HEK293 (cell line): ENCODE measurements around the gene CELSR3.

Source experiments
- EGR2 ChIP-seq: fragments of 450-650 bp; formaldehyde crosslinking; IDR thresholded peaks from 2 replicates; pipeline ENCODE4 v1.5.1; 2016; ENCODE audit warnings: low read depth, missing biosample characterization, missing genetic modification characterization
- GFI1B ChIP-seq: fragments of 450-650 bp; formaldehyde crosslinking; IDR thresholded peaks from 2 replicates; pipeline ENCODE4 v1.5.1; 2016; ENCODE audit warnings: missing biosample characterization, missing genetic modification characterization
- GLIS2 ChIP-seq: fragments of 450-650 bp; formaldehyde crosslinking; IDR thresholded peaks from 2 replicates; pipeline ENCODE4 v1.5.1; 2016; ENCODE audit warnings: missing biosample characterization, missing genetic modification characterization
- MYNN ChIP-seq: fragments of 450-650 bp; formaldehyde crosslinking; IDR thresholded peaks from 2 replicates; pipeline ENCODE4 v1.5.1; 2016; ENCODE audit warnings: missing biosample characterization, missing genetic modification characterization, borderline replicate concordance
- PRDM4 ChIP-seq: fragments of 450-650 bp; formaldehyde crosslinking; IDR thresholded peaks from 2 replicates; pipeline ENCODE4 v1.5.1; 2017; ENCODE audit warnings: missing biosample characterization, missing genetic modification characterization
- REPIN1 ChIP-seq: fragments of 450-650 bp; formaldehyde crosslinking; IDR thresholded peaks from 2 replicates; pipeline ENCODE4 v1.5.1; 2017; ENCODE audit warnings: missing biosample characterization, missing genetic modification characterization, low read depth
- ZBTB20 ChIP-seq: fragments of 450-650 bp; formaldehyde crosslinking; IDR thresholded peaks from 2 replicates; pipeline ENCODE4 v1.5.1; 2016; ENCODE audit warnings: missing biosample characterization, missing genetic modification characterization
- ZNF155 ChIP-seq: fragments of 450-650 bp; formaldehyde crosslinking; IDR thresholded peaks from 2 replicates; pipeline ENCODE4 v1.5.1; 2016; ENCODE audit warnings: missing biosample characterization, missing genetic modification characterization
- ZNF175 ChIP-seq: fragments of 450-650 bp; formaldehyde crosslinking; IDR thresholded peaks from 2 replicates; pipeline ENCODE4 v1.5.1; 2016; ENCODE audit warnings: missing biosample characterization, missing genetic modification characterization
- ZNF26 ChIP-seq: fragments of 450-650 bp; formaldehyde crosslinking; IDR thresholded peaks from 2 replicates; pipeline ENCODE4 v1.5.1; 2016; ENCODE audit warnings: missing biosample characterization, missing genetic modification characterization
- ZNF398 ChIP-seq: fragments of 450-650 bp; formaldehyde crosslinking; IDR thresholded peaks from 2 replicates; pipeline ENCODE4 v1.5.1; 2017; ENCODE audit warnings: missing biosample characterization, missing genetic modification characterization
- ZNF433 ChIP-seq: fragments of 450-650 bp; formaldehyde crosslinking; IDR thresholded peaks from 2 replicates; pipeline ENCODE4 v1.5.1; 2016; ENCODE audit warnings: missing biosample characterization, missing genetic modification characterization, low read depth
- ZNF571 ChIP-seq: fragments of 450-650 bp; formaldehyde crosslinking; IDR thresholded peaks from 2 replicates; pipeline ENCODE4 v1.5.0; 2017; ENCODE audit warnings: missing biosample characterization, missing genetic modification characterization
- ZNF600 ChIP-seq: fragments of 450-650 bp; formaldehyde crosslinking; IDR thresholded peaks from 2 replicates; pipeline ENCODE4 v1.5.1; 2016; ENCODE audit warnings: missing biosample characterization, missing genetic modification characterization
- ZNF629 ChIP-seq: fragments of 450-650 bp; formaldehyde crosslinking; IDR thresholded peaks from 2 replicates; pipeline ENCODE4 v1.5.1; 2017; ENCODE audit warnings: missing biosample characterization, missing genetic modification characterization
- ZNF654 ChIP-seq: fragments of 450-650 bp; formaldehyde crosslinking; IDR thresholded peaks from 2 replicates; pipeline ENCODE4 v1.5.1; 2016; ENCODE audit warnings: low read depth, missing biosample characterization, missing genetic modification characterization
- ZNF791 ChIP-seq: fragments of 450-650 bp; formaldehyde crosslinking; IDR thresholded peaks from 2 replicates; pipeline ENCODE4 v1.5.1; 2016; ENCODE audit warnings: missing biosample characterization, missing genetic modification characterization
- ZSCAN5A ChIP-seq: fragments of 450-650 bp; formaldehyde crosslinking; IDR thresholded peaks from 2 replicates; pipeline ENCODE4 v1.5.1; 2016; ENCODE audit warnings: missing biosample characterization, missing genetic modification characterization
- TF ChIP-seq, protein P1 (sequence below): fragments of 450-650 bp; formaldehyde crosslinking; optimal IDR thresholded peaks from 2 replicates; pipeline ENCODE3; 2016; ENCODE audit warnings: missing biosample characterization, mild to moderate bottlenecking, missing genetic modification characterization

Gene CELSR3

GRCh38 chr3:48694610-48695392 lies 32.1 kb upstream of the CELSR3 start (continued):
- TF ChIP-seq EGR2 = peak; percentile 68; the same call in 1 of the 2 replicates
- TF ChIP-seq REPIN1 (tag by site-specific recombination) = no peak
- peak; percentile 92 for TF ChIP-seq ZNF398 (tag by site-specific recombination)
- no peak for TF ChIP-seq ZNF433 (tag by site-specific recombination)
- TF ChIP-seq ZNF26 = no peak
- no peak for TF ChIP-seq ZNF155 (tag by site-specific recombination)
- no peak for TF ChIP-seq ZNF571
- TF ChIP-seq ZNF654 (tag by site-specific recombination) = no peak
- TF ChIP-seq ZBTB20 = peak; percentile 23; the same call in 1 of the 2 replicates
- TF ChIP-seq ZNF791 (tag by site-specific recombination) = no peak
- TF ChIP-seq ZNF600 (tag by site-specific recombination) = 0 out of 2 replicates have a peak, but pooled peaks have one; percentile 38
- TF ChIP-seq PRDM4 (tag by site-specific recombination) = no peak
- no peak for TF ChIP-seq ZSCAN5A
- TF ChIP-seq GFI1B (tag by site-specific recombination) = 0 out of 2 replicates have a peak, but pooled peaks have one; percentile 11
- TF ChIP-seq GLIS2 (tag by site-specific recombination) = no peak
- TF ChIP-seq ZNF629 (tag by site-specific recombination) = no peak
- TF ChIP-seq MYNN = no peak
- no peak for TF ChIP-seq ZNF175 (tag by site-specific recombination)
- TF ChIP-seq, protein P1, sequence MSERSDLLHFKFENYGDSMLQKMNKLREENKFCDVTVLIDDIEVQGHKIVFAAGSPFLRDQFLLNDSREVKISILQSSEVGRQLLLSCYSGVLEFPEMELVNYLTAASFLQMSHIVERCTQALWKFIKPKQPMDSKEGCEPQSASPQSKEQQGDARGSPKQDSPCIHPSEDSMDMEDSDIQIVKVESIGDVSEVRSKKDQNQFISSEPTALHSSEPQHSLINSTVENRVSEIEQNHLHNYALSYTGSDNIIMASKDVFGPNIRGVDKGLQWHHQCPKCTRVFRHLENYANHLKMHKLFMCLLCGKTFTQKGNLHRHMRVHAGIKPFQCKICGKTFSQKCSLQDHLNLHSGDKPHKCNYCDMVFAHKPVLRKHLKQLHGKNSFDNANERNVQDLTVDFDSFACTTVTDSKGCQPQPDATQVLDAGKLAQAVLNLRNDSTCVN (tag by site-specific recombination) = no peak
